ENCODE results near the gene LYL1. TPM values are rescaled to one million over a fixed set of nuclear protein-coding genes. Genes with fewer than 3 reads are reported as not detected.

The LYL1 gene
- total RNA-seq, 3 donors from 2014 or later = 1.7 to 7.6 (median 4.7) TPM

- Histone ChIP-seq H3K4me1 (ENCODE audit: low read depth) (peaks cover 57% of the 10 kb centered on the region), H3K36me3 (ENCODE audit: low read depth) (no peaks in the 10 kb centered on the region), H3K4me3 (no peak overlapping the region), H3K9me3 (no peaks in the 10 kb centered on the region)
- DNase-seq (peak in 2 of 3 donors; percentile 56 to 78), ATAC-seq (peak; percentile 10)
- no peak for TF ChIP-seq CTCF (IDR thresholded peaks at IDR 0.05)
- intact Hi-C loops (cut with DNase I, micrococcal nuclease) = no loop called here
These were observed 47.2 kb downstream of the LYL1 start for GRCh38 chr19:13055213-13056051.

GRCh38 chr19:13054626-13055212 lies 47.9 kb downstream of the LYL1 start:
- no peak for ATAC-seq
- no peaks in the 10 kb centered on the region for H3K9me3 ChIP-seq
- DNase-seq = no peak
- intact Hi-C loops (cut with DNase I, micrococcal nuclease) = no loop called here
- no peak overlapping the region for H3K4me3 ChIP-seq
- no peaks in the 10 kb centered on the region for H3K36me3 ChIP-seq (ENCODE audit: low read depth)
- TF ChIP-seq CTCF (IDR thresholded peaks at IDR 0.05) = no peak
- peaks cover 51% of the 10 kb centered on the region for H3K4me1 ChIP-seq (ENCODE audit: low read depth)

DNA sequence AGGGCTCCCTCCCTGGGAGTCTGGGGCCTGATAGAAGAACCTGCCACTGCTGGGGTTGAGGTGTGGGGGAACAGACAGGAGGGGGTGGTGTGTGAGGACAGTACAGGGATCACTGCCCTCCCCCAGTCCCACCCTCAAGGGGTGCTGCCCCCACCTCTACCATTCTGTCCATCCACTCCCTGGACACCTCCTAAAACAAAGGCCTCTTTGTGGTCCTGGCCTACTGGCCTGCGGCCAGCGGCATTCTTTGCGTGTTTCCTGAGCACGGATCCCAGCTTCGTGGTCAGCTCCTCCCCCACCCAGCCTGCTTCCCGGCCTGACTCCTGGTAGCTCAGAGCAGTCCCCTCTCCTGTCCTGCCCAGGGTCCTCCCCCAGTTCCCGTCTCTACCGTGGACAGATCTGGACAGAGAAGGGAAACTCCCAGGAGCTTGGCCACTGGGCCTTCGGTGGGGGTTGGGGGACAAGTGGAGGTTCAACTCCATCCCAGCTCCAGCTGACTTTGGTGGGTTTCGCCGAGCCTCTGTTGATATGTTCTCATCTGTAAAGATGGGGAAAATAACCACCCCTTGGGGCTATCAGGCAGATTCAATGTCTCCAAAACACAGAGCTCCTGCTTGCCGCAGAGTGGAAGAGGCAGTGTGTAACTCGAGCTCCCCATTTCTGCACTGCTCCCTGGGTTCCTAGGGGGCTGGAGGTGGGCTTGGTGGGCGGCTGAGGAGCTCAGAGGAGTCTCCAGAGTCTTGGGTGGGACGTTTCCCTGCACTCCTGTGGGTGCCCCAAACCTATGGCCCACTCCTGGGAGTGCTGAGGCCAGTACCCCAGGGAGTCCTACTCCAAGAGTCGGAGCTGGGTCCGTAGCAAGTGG lies 48.7 kb downstream of the LYL1 start:
- intact Hi-C loops (cut with DNase I, micrococcal nuclease) = no loop called here
- ATAC-seq (peak; percentile 40), DNase-seq (peak; percentile 63 to 86 (median 77))
- Histone ChIP-seq H3K9me3 (no peaks in the 10 kb centered on the region), H3K4me3 (no peak overlapping the region), H3K36me3 (ENCODE audit: low read depth) (no peaks in the 10 kb centered on the region), H3K4me1 (ENCODE audit: low read depth) (peaks cover 51% of the 10 kb centered on the region)
- TF ChIP-seq CTCF (IDR thresholded peaks at IDR 0.05) = no peak

DNA sequence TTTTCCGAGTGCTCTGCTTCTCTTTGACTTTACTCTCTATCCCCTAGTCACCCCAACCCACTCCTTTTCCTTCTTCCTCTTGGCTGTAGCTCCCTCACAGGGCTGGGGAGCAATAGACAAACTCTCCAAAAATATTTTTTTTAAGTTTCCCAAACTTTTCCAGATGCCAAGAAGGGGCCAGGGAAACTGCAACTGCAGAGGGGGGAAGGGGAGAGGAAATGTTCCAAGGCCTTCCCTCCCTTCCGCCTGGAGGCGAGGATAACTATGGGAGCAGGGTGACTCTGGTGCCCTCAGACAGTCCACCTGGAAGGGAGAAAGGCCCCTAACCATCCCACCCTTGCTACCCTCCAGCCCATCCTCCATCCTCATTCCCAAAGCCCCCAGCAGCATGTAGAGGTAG lies 49.4 kb downstream of the LYL1 start:
- no peak for TF ChIP-seq CTCF (IDR thresholded peaks at IDR 0.05)
- Histone ChIP-seq H3K36me3 (ENCODE audit: low read depth) (no peaks in the 10 kb centered on the region), H3K4me3 (no peak overlapping the region), H3K9me3 (no peaks in the 10 kb centered on the region), H3K4me1 (ENCODE audit: low read depth) (peaks cover 51% of the 10 kb centered on the region)
- no peak for DNase-seq
- intact Hi-C loops (cut with DNase I, micrococcal nuclease) = no loop called here
- no peak for ATAC-seq

GRCh38 chr19:13052447-13053175 lies 50.0 kb downstream of the LYL1 start:
- intact Hi-C loops (cut with DNase I, micrococcal nuclease) = no loop called here
- H3K9me3 ChIP-seq = no peaks in the 10 kb centered on the region

More at GRCh38 chr19:13052447-13053175, 50.0 kb downstream of the LYL1 start:
- Histone ChIP-seq H3K36me3 (ENCODE audit: low read depth) (no peaks in the 10 kb centered on the region), H3K4me3 (no peak overlapping the region), H3K4me1 (ENCODE audit: low read depth) (peaks cover 51% of the 10 kb centered on the region)
- TF ChIP-seq CTCF (IDR thresholded peaks at IDR 0.05) = no peak
- DNase-seq = no peak
- no peak for ATAC-seq
